GM18873 (cell line): ENCODE results near the gene ANKRD53.

Experiments
- ATAC-seq: cut with Tn5 transposase; IDR thresholded peaks from one replicate; pipeline ENCODE4 v1.9.1; 2021; ENCODE audit warnings: mild to moderate bottlenecking, moderate library complexity, moderate number of reproducible peaks; ENCODE audit not compliant: unreplicated experiment, low FRiP score

ANKRD53 gene

DNA sequence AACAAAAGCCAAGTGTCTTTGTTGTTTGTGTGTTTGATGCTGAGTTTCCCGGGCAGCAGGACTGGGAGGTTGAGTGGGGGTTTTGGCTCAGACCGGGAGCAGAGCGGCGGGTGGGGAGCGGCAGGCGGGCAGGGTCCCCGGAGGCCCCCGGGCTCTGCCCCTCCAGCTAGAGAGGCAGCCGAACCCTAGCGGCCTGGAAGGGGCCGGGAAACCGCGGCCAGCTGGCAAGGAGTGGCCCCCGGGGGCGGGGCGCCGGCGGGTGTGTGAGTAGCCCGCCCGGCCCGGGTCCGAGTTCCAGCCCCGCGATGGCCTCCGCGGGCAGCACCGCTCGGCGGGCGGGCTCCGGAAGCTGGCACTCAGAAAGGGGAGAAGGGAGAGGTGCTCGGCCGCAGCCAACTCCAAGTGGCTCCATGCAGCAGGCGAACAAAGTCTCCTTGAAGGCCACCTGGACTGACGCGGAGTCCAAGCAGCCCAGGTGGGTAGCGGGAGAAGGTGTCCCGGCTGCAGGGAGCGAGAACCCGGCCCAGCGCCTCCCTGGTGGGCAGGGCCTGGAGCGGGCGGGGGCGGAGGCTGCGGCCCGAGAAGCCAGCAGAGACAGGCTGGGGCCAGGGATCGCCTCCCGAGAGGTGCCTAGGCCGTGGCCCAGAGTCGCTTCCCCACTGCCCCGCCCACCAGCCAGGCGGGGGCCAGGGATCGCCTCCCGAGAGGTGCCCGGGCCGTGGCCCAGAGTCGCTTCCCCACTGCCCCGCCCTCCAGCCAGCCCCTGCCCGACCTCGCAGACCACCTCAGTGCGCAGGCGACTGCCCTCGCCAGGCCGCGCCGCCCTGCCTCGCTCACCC is at the start of gene ANKRD53:
TSS of gene ANKRD53 (plus strand) at position 290 of the 839 bp plus-strand sequence. CDS start at position 306, 16 bp downstream.
- no peak for ATAC-seq

DNA sequence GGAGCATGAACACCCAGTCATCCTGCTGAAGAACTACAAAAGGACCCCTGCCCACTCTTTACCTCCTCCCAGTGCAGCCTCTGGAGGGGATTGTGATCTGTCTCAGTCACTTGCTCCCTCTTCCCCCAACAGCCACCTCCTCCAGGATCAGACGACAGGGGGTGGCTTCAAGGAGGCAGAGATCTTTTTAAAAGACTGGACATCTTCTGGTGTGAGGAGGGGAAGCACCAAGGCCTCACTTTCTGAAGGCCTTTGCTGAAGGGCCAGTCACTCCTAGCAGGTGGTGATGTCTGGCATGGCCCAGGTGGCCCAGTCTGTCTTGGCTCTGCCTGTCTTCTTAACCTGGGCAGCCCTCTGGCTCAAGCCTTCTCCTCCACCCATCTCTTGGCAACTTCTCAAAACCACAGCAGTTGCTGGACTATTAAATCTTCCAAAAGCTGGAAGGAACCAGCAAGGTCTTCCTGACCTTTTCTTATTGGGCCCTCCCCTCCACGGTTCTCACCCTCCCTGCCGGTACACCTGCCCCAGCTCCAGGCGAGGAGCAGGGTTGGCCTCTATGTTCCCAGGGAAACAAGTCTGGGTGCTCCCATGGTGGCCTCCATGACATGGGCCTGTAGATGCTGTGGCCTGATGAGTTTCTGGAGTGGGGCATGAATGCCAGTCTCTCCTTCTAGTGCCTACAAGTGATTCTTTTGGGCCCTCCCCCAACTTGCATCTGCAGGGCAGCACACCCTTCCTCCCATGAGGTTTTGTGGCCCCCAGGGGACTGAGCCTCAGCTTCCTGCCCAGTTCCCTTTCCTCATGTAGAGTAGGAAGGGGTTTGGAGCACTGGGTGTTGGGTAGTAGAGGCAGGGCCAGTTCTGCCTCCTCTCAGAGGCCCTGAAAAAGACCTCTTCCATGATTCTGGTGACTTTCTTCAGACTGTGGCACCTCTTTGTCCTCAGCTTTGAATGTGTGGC is 47.8 kb upstream of the ANKRD53 start:
- ATAC-seq, result no peak

DNA sequence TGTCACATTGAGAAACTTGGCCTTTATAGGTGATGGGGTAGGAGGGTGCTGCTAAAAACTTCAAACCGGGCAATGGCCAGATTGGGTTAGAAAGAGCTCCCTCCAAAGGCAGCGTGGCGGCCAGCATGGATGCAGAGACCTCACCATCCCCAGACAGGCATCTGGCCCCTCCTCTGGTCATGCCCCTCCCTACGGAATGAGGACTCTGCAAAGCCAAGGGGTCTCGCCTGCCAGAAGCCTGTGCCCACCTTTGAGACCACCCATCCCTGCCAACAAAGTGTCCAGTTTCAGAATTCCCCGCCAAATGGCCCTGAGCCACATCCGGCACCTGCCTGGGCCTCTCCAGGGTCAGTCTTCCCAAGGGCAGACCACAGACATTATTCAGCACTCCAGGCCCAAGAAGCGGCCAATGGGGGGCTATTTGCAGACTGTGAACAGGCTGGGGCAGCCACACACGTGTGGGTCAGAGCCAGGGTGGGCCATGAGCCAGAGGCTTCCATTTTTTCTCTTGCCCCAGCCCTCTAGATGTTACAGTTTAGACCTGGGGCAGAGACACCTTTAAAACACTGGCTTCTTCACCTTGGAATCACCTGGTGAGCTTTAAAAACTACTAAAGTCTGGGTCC is 46.9 kb upstream of the ANKRD53 start:
- ATAC-seq, result no peak

- ATAC-seq, result no peak
Measured at GRCh38 chr2:70932631-70933230, 45.7 kb upstream of the ANKRD53 start.

GRCh38 chr2:70934981-70935380 is 43.4 kb upstream of the ANKRD53 start:
- ATAC-seq, result no peak

- no peak for ATAC-seq
Measured at GRCh38 chr2:70935468-70936164, 42.8 kb upstream of the ANKRD53 start, which contains the start of gene ATP6V1B1. TSS of gene ATP6V1B1 (plus strand) at chr2:70935900. CDS start at chr2:70935955, 55 bp downstream.

- no peak for ATAC-seq
Measured at GRCh38 chr2:70936165-70936978, 42.1 kb upstream of the ANKRD53 start.

GRCh38 chr2:70936979-70937811 is 41.2 kb upstream of the ANKRD53 start:
- no peak for ATAC-seq

DNA sequence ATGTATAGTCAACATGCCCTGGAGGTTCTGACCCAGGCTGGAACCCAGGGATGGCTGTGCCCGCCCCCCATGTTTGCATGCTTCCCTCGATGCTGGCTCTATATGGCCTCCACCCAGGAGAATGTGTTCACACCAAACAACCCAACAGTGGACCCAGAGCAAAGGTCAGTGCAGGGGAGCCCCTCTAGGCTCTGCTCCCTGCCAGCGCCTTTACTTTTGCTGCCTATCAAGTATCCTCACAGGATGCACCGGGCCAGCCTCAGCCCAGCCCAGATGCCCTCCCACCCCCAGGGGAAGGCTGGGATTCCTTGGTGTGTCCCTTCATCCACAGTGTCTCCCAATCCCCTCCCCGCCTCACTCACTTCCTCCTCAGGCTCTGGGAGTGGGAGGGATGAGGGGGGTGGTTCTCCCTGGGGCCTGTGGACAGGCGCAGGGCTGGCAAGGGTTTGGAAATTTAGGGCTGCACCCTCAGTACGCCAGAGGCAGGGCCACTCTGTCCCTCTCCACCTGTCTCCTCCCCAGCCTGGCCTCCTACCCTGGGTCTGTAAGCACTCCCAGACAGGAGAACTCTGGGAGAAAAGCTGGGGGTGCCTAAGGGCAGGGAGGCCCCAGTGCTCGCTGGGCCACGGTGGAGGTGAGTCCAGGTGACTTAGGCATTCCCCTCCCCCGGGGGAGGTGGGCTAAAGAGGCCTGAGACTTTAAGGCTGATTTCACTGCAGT is 40.4 kb upstream of the ANKRD53 start:
- no peak for ATAC-seq

DNA sequence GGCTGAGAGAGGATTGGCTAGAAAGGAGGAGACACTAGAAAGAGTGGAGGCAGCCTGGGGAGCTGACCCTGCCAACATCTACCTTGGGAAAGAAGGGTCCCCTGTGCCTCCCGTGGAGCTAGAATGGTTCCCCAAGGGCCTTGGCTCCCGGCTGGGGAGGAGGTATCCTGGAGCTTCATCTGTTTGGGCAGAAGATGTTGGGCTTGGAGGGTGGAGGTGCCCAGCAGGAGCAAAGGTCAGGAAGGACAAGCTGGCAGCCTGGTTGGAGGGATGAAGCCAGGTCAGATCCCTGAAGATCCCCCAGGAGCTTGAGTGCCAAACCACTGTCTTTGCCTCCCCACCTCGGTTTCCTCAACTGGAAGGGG is 39.9 kb upstream of the ANKRD53 start:
- no peak for ATAC-seq

DNA sequence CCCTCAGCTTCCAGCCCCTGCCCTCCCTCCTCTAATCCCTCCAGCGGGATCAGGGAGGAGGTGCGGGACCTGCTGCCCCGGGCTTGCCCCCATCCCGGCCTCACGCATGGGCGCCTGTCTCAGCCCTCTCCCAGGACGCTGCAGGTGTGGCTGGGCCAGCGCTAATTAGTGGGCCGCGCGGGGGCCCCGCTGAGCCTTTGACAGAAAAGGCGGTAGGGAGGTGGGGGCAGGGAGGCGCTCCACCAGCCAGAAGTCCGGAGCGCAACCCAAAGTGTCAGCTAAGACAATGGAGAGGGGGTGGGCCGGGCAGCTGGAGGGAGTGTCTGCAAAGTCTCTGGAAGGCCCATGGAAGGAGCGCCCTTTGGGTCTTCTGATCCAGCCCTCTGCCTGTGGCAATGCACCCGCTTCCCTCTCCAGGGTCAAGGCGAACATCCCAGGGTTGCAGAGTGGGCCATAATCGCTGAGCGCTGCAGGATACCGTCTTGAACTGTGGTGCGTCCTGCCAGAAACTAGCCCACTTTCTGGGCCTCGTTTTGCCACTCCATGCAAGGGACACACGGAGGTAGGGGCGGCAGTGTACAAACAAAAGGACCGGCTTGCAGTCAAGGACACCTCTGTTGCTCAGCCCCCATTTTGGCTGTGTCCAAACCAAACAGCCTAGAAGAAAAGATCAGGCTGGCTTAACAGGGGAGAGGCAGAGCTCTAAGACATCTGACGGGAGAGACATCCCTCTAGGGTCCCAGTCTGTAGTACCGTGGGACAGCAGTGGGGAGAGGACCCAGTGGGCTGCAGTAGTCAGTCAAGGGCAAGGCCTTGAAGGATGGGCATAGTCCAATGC is 39.2 kb upstream of the ANKRD53 start:
- no peak for ATAC-seq

GRCh38 chr2:70939839-70940580 is 38.4 kb upstream of the ANKRD53 start:
- no peak for ATAC-seq

- ATAC-seq, result no peak
Measured at GRCh38 chr2:70941186-70941585, 37.2 kb upstream of the ANKRD53 start.

GRCh38 chr2:70941701-70942100 is 36.7 kb upstream of the ANKRD53 start:
- no peak for ATAC-seq

DNA sequence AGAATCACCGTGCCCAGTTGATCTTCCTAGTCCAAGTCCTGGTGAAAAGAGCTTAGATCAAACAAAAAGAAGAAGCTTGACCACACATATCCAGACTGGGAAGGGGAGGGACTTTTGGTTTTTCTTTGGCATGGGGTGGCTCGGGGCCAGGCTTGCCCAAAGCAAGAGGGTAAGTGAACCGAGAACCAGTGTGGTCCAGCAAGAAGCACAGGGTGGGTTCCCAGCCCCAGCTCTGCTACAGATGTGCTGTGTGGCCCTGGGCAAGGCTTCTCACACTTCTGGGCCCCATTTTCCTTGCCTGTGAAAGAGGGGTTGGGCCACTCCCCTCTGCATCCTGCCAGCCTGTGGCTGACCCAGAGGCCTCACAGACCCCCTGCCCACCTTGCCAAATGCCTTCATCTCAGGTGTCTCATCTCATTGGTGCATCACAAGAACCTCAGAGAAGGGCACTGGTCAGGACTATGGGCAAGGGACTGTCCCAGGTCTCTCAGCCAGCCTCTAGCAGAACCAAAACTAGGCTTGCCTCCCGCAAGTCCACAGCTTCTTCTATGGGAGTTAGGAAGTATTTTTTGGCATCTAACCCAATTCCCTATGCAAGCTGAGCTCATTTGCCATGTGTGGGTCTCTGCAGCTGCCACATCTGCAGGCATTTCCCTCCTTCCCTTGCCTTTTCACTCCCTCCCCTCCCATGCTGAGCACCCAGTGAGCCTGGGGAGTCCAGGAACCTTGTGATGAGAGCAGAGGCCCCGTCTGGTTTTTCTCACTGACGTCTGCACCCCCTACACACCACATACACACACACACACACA is 35.8 kb upstream of the ANKRD53 start:
- no peak for ATAC-seq
